K562 (cell line): ENCODE measurements around the gene NQO2. TPM values are rescaled to one million over a fixed set of nuclear protein-coding genes. Genes with fewer than 3 reads are reported as not detected.

Experiments
- CHD4 ChIP-seq: fragments of 200-600 bp; sonication (generic); IDR thresholded peaks from 3 replicates; pipeline ENCODE4 v1.6.1; 2012; ENCODE audit warnings: low read depth, mild to moderate bottlenecking, mixed read lengths, low read length, inconsistent platforms; ENCODE audit not compliant: insufficient read depth, insufficient replicate concordance, poor library complexity, severe bottlenecking
- EGR1 ChIP-seq: fragments of 450-650 bp; conservative IDR thresholded peaks from 2 replicates; pipeline ENCODE4 v1.6.1; 2017; ENCODE audit warnings: mild to moderate bottlenecking
- ELF1 ChIP-seq: fragments of 200-800 bp; sonication (Bioruptor generic); IDR thresholded peaks from 2 replicates; pipeline ENCODE4 v1.6.1; 2016; ENCODE audit warnings: missing genetic modification characterization, missing compliant biosample characterization
- ELF4 ChIP-seq: fragments of 450-650 bp; formaldehyde crosslinking; IDR thresholded peaks from 2 replicates; pipeline ENCODE4 v1.4.0; 2022; ENCODE audit warnings: missing genetic modification characterization
- ETV6 ChIP-seq, 3 experiments: fragments of 150-350 bp in 1 of 3; sonication (generic) in 1 of 3; formaldehyde crosslinking in 1 of 3; IDR thresholded peaks; 2 replicates each; pipeline versions ENCODE4 v1.6.1 to v1.8.0; 2014 to 2022; ENCODE audit warnings: borderline replicate concordance in 2 of 3, low read depth in 2 of 3, antibody characterized with exemption in 1 of 3, low read length in 1 of 3, mild to moderate bottlenecking in 1 of 3, missing genetic modification reagents in 1 of 3
- EWSR1 ChIP-seq: fragments of 450-650 bp; IDR thresholded peaks from 2 replicates; pipeline ENCODE4 v1.6.1; 2018; ENCODE audit warnings: borderline replicate concordance, mild to moderate bottlenecking, low read depth, moderate library complexity; ENCODE audit not compliant: partially characterized antibody
- FOXA3 ChIP-seq, 2 experiments: fragments of 450-650 bp in 1 of 2; sonication (generic) in 1 of 2; formaldehyde crosslinking; IDR thresholded peaks in 1 of 2; conservative IDR thresholded peaks in 1 of 2; 2 replicates each; pipeline versions ENCODE4 v1.4.0 to v1.8.0; 2020 to 2022; ENCODE audit warnings: mild to moderate bottlenecking in 2 of 2, missing genetic modification reagents in 1 of 2
- GATAD2B ChIP-seq: fragments of 450-650 bp; IDR thresholded peaks from 2 replicates; pipeline ENCODE4 v1.6.1; 2017; ENCODE audit warnings: mild to moderate bottlenecking, borderline replicate concordance
- HNRNPLL ChIP-seq: fragments of 200-400 bp; formaldehyde crosslinking; IDR thresholded peaks from 2 replicates; pipeline ENCODE4 v1.6.1; 2017; ENCODE audit warnings: low read length, low read depth, mild to moderate bottlenecking; ENCODE audit not compliant: poor library complexity, severe bottlenecking
- XRCC5 ChIP-seq: fragments of 200-400 bp; formaldehyde crosslinking; IDR thresholded peaks from 2 replicates; pipeline ENCODE4 v1.6.1; 2017; ENCODE audit warnings: low read depth, mild to moderate bottlenecking, low read length
- ZBTB8A ChIP-seq: fragments of 450-650 bp; IDR thresholded peaks from 2 replicates; pipeline ENCODE4 v1.6.1; 2018; ENCODE audit warnings: mild to moderate bottlenecking, moderate library complexity; ENCODE audit not compliant: partially characterized antibody
- ZNF124 ChIP-seq: sonication (generic); formaldehyde crosslinking; IDR thresholded peaks from 2 replicates; pipeline ENCODE4 v1.8.1; 2022; ENCODE audit warnings: missing genetic modification reagents
- polyA plus RNA-seq, 8 experiments: library from polyadenylated mRNA; depleted of rRNA in 4 of 8; stranded (reverse) in 5 of 8; unstranded in 3 of 8; fragments of >200 nt; fragmentation: Nextera tagmentation in 2 of 8; fragmentation: Illumina TruSeq in 1 of 8; extraction: Ambion mirVana in 2 of 8; extraction: Trizol in 1 of 8; gene quantifications; 2 replicates each; pipeline versions ENCODE4 v1.2.1 to v1.2.3, GENCODE V29; 2011 to 2014; ENCODE audit warnings: inconsistent platforms in 1 of 8, missing spikeins in 1 of 8
- total RNA-seq, 7 experiments: library from RNA; depleted of rRNA in 6 of 7; stranded (reverse); fragments of >200 nt in 6 of 7; fragmentation: Illumina TruSeq in 2 of 7; extraction: Trizol in 2 of 7; gene quantifications; 2 replicates each; pipeline versions ENCODE4 v1.2.1 to v1.2.3, GENCODE V29; 2011 to 2021; ENCODE audit warnings: low replicate concordance in 1 of 7
- TF ChIP-seq, protein P1 (sequence below), 3 experiments: fragments of 200-800 bp in 1 of 3; fragments of 250-450 bp in 1 of 3; fragments of 450-650 bp in 1 of 3; sonication (Bioruptor Pico) in 1 of 3; sonication (Bioruptor generic) in 1 of 3; formaldehyde crosslinking in 1 of 3; IDR thresholded peaks; 2 replicates each; pipeline versions ENCODE4 v1.6.1 to v1.8.0; 2016 to 2022; ENCODE audit warnings: mild to moderate bottlenecking in 2 of 3, missing genetic modification characterization in 2 of 3, missing compliant biosample characterization in 1 of 3, moderate library complexity in 1 of 3
- TF ChIP-seq, protein P2 (sequence below): fragments of 250-450 bp; sonication (Bioruptor Pico); IDR thresholded peaks from 2 replicates; pipeline ENCODE4 v1.4.0; 2020; ENCODE audit warnings: mild to moderate bottlenecking
- TF ChIP-seq, protein P3 (sequence below): fragments of 450-650 bp; formaldehyde crosslinking; conservative IDR thresholded peaks from 2 replicates; pipeline ENCODE4 v1.4.0; 2022; ENCODE audit warnings: mild to moderate bottlenecking, missing genetic modification characterization

NQO2 gene
- total and polyA plus RNA-seq, 9 of the 15 experiments (the other 6 are each of a cell fraction or from before 2014, with no cell fraction given): 54.6 to 214 (median 116) TPM

DNA sequence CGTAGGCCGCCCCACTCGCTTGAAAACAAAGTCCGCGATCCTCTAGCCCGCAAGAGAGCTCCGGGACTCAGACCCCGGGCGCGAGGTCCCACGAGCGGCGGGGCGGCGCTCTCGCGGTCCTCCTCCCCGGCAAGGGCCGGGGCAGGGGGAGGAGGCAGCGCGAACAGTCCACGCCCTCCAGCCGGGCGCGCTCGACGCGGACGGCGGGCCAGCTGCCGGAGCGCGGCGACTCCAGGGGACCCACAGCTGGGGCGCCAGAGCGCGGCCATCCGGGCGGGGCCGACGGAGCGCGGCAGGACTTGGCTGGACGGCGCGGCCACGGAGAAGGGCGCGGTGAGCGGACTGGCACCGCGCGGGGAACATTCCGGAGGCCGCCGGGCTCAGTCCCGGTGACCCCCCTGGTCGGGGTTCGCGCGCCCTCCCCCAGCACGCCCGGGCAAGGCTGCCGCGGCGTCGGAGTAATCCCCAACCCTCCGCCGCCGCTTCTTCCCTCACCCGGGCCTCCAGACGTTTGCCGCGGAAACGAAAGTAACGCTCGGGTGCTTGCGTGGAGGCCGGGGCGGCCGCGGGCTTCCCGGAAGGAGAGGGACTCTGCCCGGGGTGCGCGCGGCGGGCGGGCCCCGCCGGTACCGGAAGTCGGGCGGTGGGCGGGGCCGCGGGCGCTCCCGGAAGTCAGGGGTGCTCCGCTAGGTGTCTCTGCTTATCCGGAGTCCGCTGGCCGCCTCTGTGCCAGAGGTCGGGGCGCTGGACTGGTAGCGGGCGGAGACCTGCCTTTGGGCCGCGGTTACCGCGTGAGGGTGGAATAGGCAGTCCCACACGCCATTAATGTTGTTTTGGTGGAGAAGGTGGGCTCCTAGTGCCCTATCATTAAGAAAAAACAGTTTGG is 68.9 kb downstream of the NQO2 start, which contains the start of gene RIPK1 (continued):
- TF ChIP-seq, protein P1, sequence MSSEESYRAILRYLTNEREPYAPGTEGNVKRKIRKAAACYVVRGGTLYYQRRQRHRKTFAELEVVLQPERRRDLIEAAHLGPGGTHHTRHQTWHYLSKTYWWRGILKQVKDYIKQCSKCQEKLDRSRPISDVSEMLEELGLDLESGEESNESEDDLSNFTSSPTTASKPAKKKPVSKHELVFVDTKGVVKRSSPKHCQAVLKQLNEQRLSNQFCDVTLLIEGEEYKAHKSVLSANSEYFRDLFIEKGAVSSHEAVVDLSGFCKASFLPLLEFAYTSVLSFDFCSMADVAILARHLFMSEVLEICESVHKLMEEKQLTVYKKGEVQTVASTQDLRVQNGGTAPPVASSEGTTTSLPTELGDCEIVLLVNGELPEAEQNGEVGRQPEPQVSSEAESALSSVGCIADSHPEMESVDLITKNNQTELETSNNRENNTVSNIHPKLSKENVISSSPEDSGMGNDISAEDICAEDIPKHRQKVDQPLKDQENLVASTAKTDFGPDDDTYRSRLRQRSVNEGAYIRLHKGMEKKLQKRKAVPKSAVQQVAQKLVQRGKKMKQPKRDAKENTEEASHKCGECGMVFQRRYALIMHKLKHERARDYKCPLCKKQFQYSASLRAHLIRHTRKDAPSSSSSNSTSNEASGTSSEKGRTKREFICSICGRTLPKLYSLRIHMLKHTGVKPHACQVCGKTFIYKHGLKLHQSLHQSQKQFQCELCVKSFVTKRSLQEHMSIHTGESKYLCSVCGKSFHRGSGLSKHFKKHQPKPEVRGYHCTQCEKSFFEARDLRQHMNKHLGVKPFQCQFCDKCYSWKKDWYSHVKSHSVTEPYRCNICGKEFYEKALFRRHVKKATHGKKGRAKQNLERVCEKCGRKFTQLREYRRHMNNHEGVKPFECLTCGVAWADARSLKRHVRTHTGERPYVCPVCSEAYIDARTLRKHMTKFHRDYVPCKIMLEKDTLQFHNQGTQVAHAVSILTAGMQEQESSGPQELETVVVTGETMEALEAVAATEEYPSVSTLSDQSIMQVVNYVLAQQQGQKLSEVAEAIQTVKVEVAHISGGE (CRISPR knock-in tag; IDR thresholded peaks at IDR 0.05): peak; percentile 89 to 98 (median 90); a peak in 5 of 6 replicates
- TF ChIP-seq FOXA3 (CRISPR knock-in tag; conservative IDR thresholded peaks at IDR 0.05 in 1 of 2, IDR thresholded peaks at IDR 0.05 in 1 of 2) (no peak), GATAD2B (peak; percentile 96), XRCC5 (peak; percentile 81), ZBTB8A (no peak), HNRNPLL (peak; percentile 78), ELF4 (peak; percentile 69; the same call in 1 of the 2 replicates), CHD4 (no peak), ZNF124 (CRISPR knock-in tag) (no peak), EWSR1 (no peak), EGR1 (no peak), ELF1 (tag) (peak; percentile 100), ETV6 (IDR thresholded peaks at IDR 0.05; ENCODE audit: borderline replicate concordance in 1 of 2, low read depth in 2 of 2, low read length in 1 of 2) (peak; percentile 64 to 65; a peak in 1 of 4 replicates), ETV6 (CRISPR knock-in tag; IDR thresholded peaks at IDR 0.05; ENCODE audit: borderline replicate concordance) (no peak)
- TF ChIP-seq, protein P2, sequence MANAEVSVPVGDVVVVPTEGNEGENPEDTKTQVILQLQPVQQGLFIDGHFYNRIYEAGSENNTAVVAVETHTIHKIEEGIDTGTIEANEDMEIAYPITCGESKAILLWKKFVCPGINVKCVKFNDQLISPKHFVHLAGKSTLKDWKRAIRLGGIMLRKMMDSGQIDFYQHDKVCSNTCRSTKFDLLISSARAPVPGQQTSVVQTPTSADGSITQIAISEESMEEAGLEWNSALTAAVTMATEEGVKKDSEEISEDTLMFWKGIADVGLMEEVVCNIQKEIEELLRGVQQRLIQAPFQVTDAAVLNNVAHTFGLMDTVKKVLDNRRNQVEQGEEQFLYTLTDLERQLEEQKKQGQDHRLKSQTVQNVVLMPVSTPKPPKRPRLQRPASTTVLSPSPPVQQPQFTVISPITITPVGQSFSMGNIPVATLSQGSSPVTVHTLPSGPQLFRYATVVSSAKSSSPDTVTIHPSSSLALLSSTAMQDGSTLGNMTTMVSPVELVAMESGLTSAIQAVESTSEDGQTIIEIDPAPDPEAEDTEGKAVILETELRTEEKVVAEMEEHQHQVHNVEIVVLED (CRISPR knock-in tag): peak; percentile 59
- TF ChIP-seq, protein P3, sequence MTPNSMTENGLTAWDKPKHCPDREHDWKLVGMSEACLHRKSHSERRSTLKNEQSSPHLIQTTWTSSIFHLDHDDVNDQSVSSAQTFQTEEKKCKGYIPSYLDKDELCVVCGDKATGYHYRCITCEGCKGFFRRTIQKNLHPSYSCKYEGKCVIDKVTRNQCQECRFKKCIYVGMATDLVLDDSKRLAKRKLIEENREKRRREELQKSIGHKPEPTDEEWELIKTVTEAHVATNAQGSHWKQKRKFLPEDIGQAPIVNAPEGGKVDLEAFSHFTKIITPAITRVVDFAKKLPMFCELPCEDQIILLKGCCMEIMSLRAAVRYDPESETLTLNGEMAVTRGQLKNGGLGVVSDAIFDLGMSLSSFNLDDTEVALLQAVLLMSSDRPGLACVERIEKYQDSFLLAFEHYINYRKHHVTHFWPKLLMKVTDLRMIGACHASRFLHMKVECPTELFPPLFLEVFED: peak; percentile 66; the same call in 1 of the 2 replicates
